Islet of Langerhans (tissue), 1 donor: Measurements from ENCODE around the gene PIERCE2.
"Not testable (repeated sequence)": the region's sequence is repeated elsewhere in the genome, so short reads cannot be mapped to it uniquely, and the experiment has no call there.

Experiments
- FAIRE-seq: peaks from one replicate; lab custom pipeline; 2011; peaks lifted over from hg19 to GRCh38; lab: Jason Lieb, UNC

The PIERCE2 gene

GRCh38 chr15:55408012-55408928, at the start of gene PIERCE2, which contains the start of gene CCPG1:
Gene PIERCE2, plus strand, starts transcription at chr15:55408495. Its CDS starts 274 bp downstream, at chr15:55408769.
Gene CCPG1, minus strand, starts transcription at chr15:55408359. Its CDS starts 18,935 bp downstream, at chr15:55389424.
- FAIRE-seq: peak; percentile 30

DNA sequence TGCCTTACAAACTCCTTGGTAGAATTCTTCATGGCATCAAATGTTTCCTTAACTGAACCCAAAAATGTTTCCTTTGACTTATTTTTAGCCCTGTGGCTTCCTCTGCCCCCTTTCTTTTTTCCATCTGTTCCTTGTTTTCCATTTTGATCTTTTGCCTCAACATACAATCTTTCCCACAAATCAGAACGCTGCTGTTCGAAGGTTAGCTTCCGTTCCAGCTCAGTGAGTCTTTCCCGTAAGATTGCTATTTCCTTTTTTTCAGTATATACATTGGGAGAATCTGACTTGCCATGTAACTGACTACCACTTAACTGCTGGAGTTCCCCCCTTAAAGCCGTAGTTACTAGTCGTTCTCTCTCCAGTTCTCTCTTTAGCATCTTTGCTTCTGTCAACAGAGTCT, 48.0 kb upstream of the PIERCE2 start:
- no peak for FAIRE-seq

DNA sequence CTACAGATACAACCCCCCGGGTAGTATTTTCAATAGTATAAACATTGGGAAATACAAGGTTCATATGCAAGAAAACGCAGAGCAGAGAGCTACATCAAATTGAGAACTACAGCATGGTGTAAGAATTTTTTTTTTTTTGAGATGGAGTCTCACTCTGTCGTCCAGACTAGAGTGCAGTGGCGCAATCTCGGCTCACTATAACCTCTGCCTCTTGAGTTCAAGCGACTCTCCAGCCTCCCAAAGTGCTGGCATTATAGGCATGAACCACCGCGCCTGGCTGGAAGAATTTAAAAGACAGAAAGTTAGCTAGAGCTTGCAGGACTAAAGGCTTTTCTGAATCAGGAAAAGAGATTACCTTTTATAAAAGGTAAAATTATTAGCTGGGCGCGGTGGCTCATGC, 47.2 kb upstream of the PIERCE2 start:
- no peak for FAIRE-seq

DNA sequence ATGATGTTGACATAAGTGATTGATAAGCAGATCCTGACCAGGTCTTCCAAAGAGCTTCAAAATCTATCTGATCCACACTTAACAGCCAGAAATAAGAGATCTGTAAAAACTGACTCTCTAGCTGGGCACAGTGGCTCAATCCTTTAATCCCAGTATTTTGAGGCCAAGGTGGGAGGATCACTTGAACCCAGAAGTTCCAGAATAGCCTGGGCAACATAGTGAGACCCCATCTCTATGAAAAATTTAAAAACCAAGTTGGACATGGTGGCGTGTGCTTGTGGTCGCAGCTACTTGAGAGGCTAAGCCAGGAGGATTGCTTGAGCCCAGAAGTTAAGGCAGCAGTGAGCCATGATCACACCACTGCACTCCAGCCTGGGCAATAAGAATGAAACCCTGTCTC, 45.7 kb upstream of the PIERCE2 start:
- FAIRE-seq: no peak

DNA sequence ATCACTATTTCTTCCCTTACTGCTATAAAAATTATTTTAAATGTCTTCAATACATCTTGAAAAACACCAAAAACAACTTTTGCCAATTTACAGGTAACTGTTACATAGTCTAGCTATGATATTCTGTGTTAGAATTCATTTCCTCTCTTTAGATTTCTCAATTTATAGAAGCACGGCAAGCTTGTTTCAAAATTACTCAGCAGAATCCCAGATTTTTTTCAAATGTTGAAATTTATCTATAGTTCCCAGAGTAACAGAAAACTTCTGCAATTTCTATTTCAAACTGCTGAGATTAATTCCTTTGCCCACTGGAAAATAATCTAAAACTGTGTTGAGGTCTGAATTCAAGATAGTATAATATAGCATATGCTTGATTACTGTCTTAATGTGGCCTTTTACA, 41.3 kb upstream of the PIERCE2 start:
- no peak for FAIRE-seq

GRCh38 chr15:55372701-55373440, 35.4 kb upstream of the PIERCE2 start:
- peak; percentile 76 for FAIRE-seq

DNA sequence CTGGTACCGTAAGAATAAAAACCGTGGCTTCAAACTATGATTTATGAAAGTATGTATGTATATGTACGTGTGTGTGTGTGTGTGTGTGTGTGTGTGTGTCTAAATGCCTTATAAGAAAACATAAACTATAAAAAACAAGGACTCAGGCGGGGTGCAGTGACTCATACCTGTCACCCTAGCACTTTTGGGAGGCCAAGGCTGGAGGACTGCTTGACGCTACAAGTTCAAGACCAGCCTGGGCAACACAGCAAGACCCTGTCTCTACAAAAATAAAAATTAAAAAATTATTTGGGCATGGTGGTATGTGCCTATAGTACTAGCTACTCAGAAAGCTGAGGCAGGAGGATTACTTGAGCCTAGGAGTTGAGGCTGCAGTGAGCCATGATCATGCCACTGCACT, 29.2 kb upstream of the PIERCE2 start:
- no peak for FAIRE-seq

- no peak for FAIRE-seq
Measured at GRCh38 chr15:55381595-55381994, 26.7 kb upstream of the PIERCE2 start.

DNA sequence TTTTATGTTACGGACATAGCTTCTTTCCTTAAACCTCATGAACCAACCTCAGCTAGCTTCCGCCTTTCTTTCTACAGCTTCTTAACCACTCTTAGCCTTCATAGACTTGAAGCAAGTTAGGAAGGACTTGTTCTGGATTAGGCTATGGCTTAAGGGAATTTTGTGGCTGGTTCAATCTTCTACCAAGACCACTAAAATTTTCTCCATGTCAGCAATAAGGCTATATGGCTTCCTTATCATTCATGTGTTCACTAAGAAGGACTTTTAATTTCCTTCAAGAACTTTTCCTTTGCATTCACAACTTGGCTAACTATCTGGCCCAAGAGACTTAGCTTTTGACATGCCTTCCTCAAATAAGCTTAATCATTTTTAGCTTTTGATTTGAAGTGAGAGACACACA, 24.6 kb upstream of the PIERCE2 start:
- no peak for FAIRE-seq

DNA sequence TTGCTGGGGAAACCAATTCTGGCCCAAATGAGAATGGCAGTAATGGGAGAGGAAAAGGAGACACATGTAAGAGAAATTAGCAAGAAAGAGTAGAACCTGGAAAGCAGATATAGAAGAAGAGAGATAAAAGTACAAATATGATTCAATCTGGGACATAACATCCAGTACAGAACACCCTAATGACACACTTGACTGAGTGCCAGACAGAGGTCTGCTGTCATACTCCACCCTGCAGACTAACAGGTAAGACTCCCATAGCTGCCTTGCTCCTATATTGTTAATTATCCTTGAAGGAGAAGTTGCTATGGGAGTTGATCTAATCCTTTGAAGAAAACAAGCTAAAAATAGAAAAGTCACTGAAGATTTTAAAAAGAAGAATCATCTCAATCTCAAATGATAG, 21.3 kb upstream of the PIERCE2 start:
- no peak for FAIRE-seq

DNA sequence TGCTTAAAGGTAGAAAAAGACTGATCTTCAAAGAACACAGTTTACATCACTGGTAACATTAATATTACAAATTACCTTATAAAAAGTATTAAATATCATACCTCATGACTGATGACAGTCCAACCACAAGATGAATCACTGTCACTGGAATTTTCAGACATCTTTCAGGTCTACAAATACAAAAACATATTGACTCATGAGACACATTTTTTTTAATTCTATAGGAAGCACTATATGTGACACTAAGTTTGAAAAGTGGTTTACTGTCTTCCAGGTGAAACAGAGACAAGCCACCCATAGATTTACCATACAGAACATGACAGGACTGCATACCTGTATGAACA, 19.1 kb upstream of the PIERCE2 start:
- no peak for FAIRE-seq

DNA sequence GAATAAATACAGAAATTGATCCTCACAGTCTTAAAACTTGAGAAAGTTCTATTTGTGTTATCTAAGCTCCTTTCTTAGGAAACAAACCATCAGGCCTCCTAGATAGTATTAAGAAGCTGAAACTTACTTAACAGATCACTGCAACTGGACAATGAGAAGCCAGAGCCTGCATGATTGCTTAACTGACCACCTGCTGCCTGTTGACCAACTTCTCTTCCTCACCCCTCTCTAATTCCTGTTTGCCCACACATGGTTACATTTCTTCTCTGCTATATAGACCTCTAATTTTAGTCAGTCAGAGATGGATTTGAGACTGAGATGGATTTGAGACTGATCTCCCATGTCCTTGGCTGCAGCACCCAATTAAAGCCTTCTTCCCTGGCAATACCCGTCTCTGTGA, 13.6 kb upstream of the PIERCE2 start:
- no peak for FAIRE-seq

DNA sequence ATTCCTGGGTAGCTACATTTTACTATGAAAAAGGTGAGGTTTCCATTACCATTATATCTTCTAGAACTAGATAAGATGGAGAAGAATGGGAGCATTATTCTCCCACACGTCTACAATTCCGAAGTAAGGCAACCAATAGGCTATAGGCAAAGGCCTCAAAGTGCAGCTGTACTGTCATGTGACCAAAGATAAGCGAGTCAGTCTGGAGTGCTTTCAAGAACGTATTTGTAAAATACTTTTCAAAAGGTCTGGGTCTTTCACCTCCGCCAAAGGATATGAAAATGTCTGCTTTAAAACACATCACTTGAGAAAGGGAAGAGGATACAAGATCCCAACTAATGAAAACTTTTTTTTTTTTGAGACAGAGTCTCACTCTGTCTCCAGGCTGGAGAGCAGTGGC, 10.1 kb upstream of the PIERCE2 start:
- FAIRE-seq: no peak

GRCh38 chr15:55400050-55400449, 8.2 kb upstream of the PIERCE2 start:
- not testable (repeated sequence) for FAIRE-seq

DNA sequence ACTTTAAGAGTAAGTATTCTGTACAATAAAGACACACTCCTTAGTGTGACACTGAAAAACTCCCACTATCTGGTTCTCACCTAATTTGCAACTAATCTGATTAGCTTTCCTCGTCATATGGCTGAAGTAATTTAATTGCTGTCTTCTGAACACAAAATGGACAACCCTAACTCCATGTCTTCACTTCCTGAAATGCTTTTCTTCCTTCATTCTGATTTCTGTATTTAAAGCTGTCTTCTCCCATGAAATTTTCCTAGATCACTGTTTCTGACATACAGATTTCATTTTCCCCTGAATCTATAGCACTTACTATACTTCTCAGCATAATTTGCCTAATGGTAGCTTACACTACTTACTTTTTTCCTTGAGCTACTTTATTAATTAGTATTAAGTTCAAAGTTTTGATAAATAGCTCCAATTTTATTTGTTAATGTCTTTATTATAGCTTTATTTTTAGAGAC, 6.5 kb upstream of the PIERCE2 start:
- no peak for FAIRE-seq

DNA sequence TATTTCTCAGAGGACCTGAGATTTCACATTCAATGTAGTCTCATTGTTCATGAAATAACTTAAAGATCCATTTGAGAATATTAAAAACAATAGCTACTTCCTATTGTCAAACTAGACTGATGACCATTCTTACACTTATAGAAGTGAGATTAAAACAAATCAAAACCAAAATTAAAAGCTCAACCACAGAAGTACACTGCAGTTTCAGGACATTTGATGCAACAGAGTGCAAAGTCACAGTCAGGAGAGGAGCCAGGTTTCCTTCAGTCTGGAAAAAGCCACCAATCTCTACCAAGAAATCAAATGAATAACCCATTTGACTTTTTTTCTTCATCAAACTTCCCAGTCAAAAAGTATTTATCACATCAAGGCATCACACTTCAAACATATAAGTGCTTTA, 5.6 kb upstream of the PIERCE2 start:
- no peak for FAIRE-seq

- FAIRE-seq: no peak
Measured at GRCh38 chr15:55403531-55403930, 4.8 kb upstream of the PIERCE2 start.

DNA sequence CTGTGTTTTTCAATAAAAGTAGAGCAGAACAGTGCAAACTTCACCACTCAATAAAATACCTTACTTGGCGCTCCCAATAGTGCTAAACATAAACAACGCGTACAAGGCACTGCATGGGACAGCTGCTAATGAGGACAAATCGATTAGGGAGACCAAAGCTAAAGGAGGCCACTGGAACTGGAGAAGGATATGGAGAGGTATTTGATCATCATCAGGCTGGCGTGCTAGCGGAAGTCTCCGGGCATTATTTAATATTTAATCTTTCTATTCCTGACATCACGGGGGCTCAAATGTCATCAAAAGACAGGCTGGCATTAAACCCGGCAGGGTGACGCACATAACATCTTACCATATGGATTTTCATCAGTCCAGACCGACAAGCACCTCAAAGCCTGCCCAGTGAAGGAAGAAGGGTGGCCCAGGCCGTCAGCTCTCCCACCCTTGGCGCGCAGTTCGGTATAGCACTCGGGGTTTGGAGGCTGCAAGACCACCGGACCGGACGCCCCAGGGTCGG, 740 bp upstream of the PIERCE2 start:
- FAIRE-seq: no peak

DNA sequence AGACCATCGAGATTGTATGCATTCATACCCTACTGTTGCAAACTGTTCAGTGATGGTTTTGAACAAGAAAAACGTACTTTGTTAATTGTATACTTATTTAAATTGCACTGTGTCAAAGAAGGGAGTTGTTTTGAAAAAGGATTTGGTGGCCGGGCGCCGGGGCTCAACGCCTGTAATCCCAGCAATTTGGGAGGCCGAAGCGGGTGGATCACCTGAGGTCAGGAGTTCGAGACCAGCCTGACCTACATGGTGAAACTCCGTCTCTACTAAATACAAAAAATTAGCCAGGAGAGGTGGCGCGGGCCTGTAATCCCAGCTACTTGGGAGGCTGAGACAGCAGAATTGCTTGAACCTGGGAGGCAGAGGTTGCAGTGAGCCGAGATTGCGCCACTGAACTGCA, 681 bp downstream of the PIERCE2 start:
- not testable (repeated sequence) for FAIRE-seq

DNA sequence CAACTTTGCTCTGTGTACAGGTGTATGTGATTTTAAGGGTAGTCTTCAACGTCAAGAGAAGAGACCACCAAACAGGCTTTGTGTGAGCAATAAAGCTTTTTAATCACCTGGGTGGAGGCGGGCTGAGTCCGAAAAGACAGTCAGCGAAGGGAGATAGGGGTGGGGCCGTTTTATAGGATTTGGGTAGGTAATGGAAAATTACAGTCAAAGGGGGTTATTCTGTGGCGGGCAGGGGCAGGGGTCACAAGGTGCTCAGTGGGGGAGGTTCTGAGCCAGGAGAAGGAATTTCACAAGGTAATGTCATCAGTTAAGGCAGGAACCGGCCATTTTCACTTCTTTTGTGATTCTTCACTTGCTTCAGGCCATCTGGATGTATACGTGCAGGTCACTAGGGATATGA, 9.4 kb downstream of the PIERCE2 start:
- FAIRE-seq: not testable (repeated sequence)

GRCh38 chr15:55420171-55420866, 12.0 kb downstream of the PIERCE2 start:
- FAIRE-seq: no peak

DNA sequence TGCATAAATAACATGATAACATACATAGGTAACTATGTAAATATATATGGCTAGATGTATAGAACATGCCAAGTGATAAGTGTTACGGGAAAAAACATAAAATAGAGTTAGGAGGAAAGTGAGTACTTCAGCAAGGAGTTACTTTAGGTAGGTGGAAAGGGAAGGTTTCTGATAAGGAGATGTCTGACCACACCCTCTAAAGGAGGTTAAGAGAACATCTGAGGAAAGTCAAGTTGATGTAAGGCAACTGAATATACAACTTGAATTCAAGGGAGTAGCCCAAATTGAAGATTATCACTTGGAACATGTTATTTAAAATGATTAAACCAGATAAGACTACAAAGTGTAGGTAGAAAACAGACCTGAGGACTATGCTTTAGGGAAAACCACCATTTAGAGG, 13.8 kb downstream of the PIERCE2 start:
- no peak for FAIRE-seq
